ENCODE results near the gene KIAA1671. TPM values are rescaled to one million over a fixed set of nuclear protein-coding genes. Genes with fewer than 3 reads are reported as not detected.

Gene KIAA1671
- total RNA-seq, 8 experiments from 2014 or later: 4.2 to 27.9 (median 10.2) TPM

DNA sequence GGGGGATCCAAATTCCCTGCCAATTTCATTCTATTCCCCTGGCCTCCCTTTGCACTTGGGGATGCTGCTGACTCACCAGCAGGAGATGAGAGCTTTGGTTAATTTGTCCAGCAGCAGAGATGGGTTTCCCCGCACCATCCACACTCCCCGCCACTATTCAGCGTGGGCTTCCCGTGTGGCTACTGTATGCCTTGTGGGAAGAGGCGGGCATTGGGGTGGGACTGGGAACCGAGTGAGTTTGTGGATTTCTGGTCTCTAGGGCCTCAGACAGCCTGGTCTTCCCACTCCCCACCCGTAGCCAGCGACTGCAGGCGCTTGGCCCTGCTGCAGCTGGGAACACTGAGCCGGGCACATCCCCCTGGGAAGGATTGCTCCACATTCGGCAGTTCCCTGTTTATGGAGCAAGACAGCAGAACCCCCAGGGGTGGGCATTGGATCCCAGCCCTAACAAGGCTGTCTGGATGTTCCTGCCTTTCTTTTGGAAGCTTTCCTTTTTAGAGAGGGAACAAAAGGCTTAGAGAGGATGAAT, 23.4 kb downstream of the KIAA1671 start:
- WGBS, 10 experiments: 0% methylated on average over 1 of the region's 11 CpGs; no CpG with 5 or more reads in 9 of the 10 experiments
- ATAC-seq (replicated peaks in 6 of 8): peak; percentile 6 to 54 (median 46)
- in situ Hi-C loops (cut with MboI; ENCODE audit: low pct_unique_long_range_greater_than_20kb in 2 of 9, low sequenced_read_pairs in 9 of 9, unreplicated experiment in 9 of 9): no loop called here
- Histone ChIP-seq H3K27ac (peak overlapping the region in 1 of 2 donors; percentile 66), H3K4me1 (replicated peaks in 1 of 2) (peaks cover 13 to 20% of the 10 kb centered on the region in 2 donors), H3K4me3 (no peak overlapping the region)

DNA sequence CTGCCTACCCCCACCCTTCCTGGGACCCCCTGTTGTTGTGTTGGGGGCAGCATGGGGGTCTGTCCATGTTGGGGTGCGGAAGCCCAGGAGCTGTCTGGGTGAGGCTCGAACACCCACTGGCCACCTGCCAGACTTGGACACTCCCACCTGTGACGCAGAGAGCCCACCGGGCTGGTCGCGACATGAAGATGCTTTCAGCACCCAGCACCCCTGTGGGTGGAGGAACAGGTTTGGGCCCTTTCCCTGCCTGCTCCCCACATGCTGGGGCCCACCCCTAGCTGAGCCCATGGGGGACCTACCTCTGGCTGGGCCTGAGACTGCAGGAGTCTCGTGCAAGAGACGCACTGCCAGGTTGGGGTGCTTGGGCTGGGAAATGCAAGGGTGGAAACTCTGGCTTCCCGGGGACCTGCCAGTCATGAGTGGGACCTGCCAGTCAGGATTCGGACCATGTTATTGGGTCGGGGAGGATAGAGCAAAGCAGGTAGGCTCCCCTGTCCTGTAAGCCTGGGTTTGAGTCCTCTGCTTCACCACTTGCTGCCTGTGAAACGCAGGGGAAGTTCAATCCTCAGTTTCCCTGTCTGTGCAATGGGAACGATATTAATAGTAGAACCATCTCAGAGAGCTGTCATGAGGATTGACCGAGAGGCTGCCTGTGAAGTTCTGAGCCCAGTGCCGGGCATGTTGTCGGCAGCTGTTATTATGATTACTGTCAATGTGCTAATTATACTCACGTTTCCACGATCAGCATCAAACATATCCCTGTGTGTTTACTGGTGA, 24.1 kb downstream of the KIAA1671 start:
- peak in 3 of 8 experiments; percentile 11 to 25 (median 15) for ATAC-seq (replicated peaks in 6 of 8)
- peaks cover 13 to 20% of the 10 kb centered on the region in 2 donors for H3K4me1 ChIP-seq (replicated peaks in 1 of 2)
- 20 to 100% (median 74%) methylated on average over 1 to 5 of the region's 18 CpGs; no CpG with 5 or more reads in 2 of the 10 experiments for WGBS, 10 experiments
- peak overlapping the region in 1 of 2 donors; percentile 66 for H3K27ac ChIP-seq
- in situ Hi-C loops (cut with MboI; ENCODE audit: low pct_unique_long_range_greater_than_20kb in 2 of 9, low sequenced_read_pairs in 9 of 9, unreplicated experiment in 9 of 9): no loop called here
- H3K4me3 ChIP-seq: no peak overlapping the region

DNA sequence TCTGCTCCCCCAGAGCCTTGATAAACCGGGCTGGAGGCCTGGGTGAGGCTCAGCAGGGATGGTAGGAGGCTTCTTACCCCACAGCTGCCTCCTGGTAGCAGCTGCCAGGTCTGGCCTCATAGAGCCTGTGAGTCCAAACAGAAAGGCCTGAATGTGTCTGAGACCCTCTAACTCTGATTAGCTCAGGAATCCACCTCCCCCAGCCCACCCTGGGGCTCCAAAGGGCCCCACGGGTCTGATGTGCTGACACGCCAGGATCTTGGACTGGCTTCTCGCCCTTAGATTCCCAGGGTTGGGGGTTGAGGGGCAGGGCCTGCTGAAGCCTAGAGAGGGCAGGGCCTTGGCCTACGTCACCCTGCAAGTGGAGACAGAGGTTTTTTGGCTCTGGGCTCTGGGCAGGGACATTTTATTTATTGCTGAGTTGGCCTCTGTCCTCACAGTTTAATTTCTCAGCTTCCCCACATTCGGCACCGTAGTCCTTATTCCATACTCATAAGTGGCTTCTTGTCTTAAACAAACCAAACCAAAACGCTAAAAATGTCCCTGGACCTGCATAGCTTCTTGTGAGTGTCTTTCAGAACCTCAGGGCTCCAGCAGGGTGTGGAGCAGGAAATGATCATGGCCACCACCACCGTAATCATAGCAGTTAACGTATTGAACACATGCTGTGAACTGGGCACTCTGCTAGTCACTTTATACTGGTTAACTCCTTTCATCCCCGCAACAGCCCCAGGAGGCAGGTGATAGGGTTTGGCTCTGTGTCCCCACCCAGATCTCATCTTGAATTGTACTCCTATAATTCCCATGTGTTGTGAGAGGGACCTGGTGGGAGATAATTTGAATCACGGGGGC, 25.1 kb downstream of the KIAA1671 start:
- H3K4me3 ChIP-seq: no peak overlapping the region
- H3K27ac ChIP-seq: peak overlapping the region in 1 of 2 donors; percentile 22
- in situ Hi-C loops (cut with MboI; ENCODE audit: low pct_unique_long_range_greater_than_20kb in 2 of 9, low sequenced_read_pairs in 9 of 9, unreplicated experiment in 9 of 9): no loop called here
- 50 to 82% (median 71%) methylated on average over 1 to 10 of the region's 12 CpGs; no CpG with 5 or more reads in 2 of the 10 experiments for WGBS, 10 experiments
- peaks cover 13 to 20% of the 10 kb centered on the region in 2 donors for H3K4me1 ChIP-seq (replicated peaks in 1 of 2)
- ATAC-seq (replicated peaks in 6 of 8): peak in 4 of 8 experiments; percentile 45 to 77 (median 60)

DNA sequence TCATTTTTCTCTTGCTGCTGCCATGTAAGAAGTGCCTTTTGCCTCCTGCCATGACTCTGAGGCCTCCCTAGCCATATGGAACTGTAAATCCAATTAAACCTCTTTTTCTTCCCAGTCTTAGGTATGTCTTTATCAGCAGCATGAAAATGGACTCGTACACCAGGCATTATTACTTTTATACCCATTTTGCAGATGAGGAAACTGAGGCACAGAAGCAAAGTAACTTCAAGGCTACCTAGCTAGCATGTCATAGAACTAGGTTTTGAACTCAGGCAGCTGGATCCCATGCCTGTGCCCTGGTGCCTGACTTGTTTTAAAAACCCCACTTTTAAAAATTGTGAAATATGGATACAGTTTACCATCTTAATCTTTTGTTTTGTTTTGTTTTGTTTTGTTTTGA, 25.8 kb downstream of the KIAA1671 start:
- Histone ChIP-seq H3K4me3 (no peak overlapping the region), H3K27ac (no peak overlapping the region), H3K4me1 (replicated peaks in 1 of 2) (peaks cover 13 to 20% of the 10 kb centered on the region in 2 donors)
- in situ Hi-C loops (cut with MboI; ENCODE audit: low pct_unique_long_range_greater_than_20kb in 2 of 9, low sequenced_read_pairs in 9 of 9, unreplicated experiment in 9 of 9): no loop called here
- ATAC-seq (replicated peaks in 6 of 8): no peak
- 0 to 100% (median 83%) methylated on average over 1 of the region's 1 CpG; no CpG with 5 or more reads in 4 of the 10 experiments for WGBS, 10 experiments

DNA sequence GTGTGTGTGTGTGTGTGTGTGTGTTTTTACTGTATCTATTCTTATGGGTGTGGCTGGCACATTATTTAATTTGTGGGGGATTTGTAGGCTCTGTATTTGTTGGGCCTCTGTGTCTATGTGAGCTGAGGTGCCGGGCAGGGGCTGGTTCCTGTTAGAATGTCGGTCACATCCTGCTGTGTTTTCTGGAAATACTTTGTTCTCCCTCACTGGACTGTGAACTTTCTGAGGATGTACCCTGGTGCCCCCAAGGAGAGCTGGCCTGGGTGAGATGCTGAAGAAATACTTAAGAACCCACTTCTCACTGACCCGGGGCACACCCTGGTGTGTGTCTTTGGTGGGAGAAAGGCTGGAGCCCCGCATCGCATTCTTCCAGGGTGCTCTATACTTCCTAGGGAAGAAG, 28.6 kb downstream of the KIAA1671 start:
- H3K4me3 ChIP-seq: no peak overlapping the region
- peak in 3 of 8 experiments; percentile 5 to 50 (median 9) for ATAC-seq (replicated peaks in 6 of 8)
- in situ Hi-C loops (cut with MboI; ENCODE audit: low pct_unique_long_range_greater_than_20kb in 2 of 9, low sequenced_read_pairs in 9 of 9, unreplicated experiment in 9 of 9): no loop called here
- peaks cover 9 to 20% of the 10 kb centered on the region in 2 donors for H3K4me1 ChIP-seq (replicated peaks in 1 of 2)
- no peak overlapping the region for H3K27ac ChIP-seq
- 100% methylated on average over 1 to 2 of the region's 5 CpGs; no CpG with 5 or more reads in 8 of the 10 experiments for WGBS, 10 experiments

DNA sequence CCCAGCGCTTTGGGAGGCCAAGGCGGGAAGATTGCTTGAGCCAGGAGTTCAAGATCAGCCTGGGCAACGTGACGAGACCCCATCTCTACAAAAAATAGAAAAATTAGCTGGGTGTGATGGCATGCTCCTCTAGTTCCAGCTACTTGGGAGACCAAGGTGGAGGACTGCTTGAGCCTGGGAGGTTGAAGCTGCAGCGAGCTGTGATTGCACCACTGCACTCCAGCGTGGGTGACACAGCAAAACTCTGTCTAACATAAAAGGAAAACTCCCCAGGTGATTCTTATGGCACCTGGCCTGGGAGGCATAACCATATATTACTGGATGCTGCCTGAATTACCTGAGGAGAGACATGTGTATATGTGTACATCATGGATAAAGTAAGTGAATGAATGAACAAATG, 29.1 kb downstream of the KIAA1671 start:
- ATAC-seq (replicated peaks in 6 of 8): no peak
- 83 to 100% (median 92%) methylated on average over 1 to 4 of the region's 6 CpGs; no CpG with 5 or more reads in 4 of the 10 experiments for WGBS, 10 experiments
- Histone ChIP-seq H3K27ac (no peak overlapping the region), H3K4me3 (no peak overlapping the region), H3K4me1 (replicated peaks in 1 of 2) (peaks cover 6 to 15% of the 10 kb centered on the region in 2 donors)
- in situ Hi-C loops (cut with MboI; ENCODE audit: low pct_unique_long_range_greater_than_20kb in 2 of 9, low sequenced_read_pairs in 9 of 9, unreplicated experiment in 9 of 9): no loop called here

DNA sequence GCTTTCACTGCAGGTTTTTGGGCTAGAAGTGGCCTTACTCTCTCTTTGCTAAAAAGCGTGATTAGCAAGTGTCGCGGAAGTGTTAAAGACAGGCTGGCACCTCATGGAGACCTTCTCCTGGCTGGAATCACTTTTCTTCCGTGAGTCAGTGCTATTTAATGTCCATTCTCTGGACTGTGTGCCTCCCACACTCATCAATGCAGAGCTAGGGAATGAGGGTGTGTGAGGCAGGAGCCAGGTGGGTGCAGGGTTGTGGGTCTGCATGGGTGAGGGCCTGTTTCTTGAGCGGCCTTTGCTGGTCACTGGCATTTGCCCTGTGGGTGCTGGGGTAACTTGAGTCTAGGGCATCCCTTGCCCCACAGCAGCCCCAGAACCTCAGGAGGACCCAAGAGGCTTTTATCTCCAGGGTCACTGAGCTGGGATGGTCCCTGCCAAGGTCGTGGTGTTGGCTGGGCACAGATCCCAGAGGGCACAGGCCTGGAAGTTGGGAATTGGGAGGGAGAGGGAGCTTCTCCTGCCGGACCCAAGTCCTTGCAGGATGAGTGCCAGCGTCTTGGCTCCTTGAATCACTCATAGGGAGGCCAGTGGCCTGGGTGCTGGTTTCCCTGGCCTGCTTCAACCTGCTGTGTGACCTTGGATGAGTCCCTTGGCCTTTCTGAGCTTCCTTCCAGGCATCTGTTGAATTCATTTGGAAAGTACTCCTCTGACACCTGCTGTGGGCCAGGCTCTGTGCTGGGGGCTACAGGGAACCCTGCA, 30.0 kb downstream of the KIAA1671 start:
- in situ Hi-C loops (cut with MboI; ENCODE audit: low pct_unique_long_range_greater_than_20kb in 2 of 9, low sequenced_read_pairs in 9 of 9, unreplicated experiment in 9 of 9): no loop called here
- no peak overlapping the region for H3K27ac ChIP-seq
- H3K4me1 ChIP-seq (replicated peaks in 1 of 2): peaks cover 4 to 8% of the 10 kb centered on the region in 2 donors
- peak in 2 of 8 experiments; percentile 25 to 46 for ATAC-seq (replicated peaks in 6 of 8)
- H3K4me3 ChIP-seq: no peak overlapping the region
- 95 to 100% (median 100%) methylated on average over 1 to 5 of the region's 8 CpGs; no CpG with 5 or more reads in 5 of the 10 experiments for WGBS, 10 experiments

DNA sequence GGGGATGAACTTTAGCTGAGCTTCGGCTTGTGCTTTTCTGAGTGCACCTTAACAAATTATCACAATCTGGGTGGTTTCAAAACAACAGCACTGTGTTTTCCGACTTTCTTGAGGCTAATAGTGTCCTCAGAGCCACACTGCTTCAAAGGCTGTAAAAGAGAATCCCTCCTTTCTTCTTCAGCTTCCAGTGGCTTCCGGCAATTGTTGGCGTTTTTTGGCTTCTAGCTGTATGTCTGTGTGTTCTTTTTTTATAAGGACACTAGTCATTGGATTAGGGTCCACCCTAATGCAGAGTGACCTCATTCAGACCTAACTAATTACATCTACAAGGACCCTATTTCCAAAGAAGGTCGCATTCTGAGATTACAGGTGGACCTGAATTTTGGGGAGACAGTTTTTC, 30.6 kb downstream of the KIAA1671 start:
- Histone ChIP-seq H3K4me1 (replicated peaks in 1 of 2) (peaks cover 0 to 4% of the 10 kb centered on the region in 2 donors), H3K27ac (no peak overlapping the region), H3K4me3 (no peak overlapping the region)
- in situ Hi-C loops (cut with MboI; ENCODE audit: low pct_unique_long_range_greater_than_20kb in 2 of 9, low sequenced_read_pairs in 9 of 9, unreplicated experiment in 9 of 9): no loop called here
- no peak for ATAC-seq (replicated peaks in 6 of 8)
- 20 to 71% (median 66%) methylated on average over 1 to 5 of the region's 5 CpGs; no CpG with 5 or more reads in 4 of the 10 experiments for WGBS, 10 experiments

DNA sequence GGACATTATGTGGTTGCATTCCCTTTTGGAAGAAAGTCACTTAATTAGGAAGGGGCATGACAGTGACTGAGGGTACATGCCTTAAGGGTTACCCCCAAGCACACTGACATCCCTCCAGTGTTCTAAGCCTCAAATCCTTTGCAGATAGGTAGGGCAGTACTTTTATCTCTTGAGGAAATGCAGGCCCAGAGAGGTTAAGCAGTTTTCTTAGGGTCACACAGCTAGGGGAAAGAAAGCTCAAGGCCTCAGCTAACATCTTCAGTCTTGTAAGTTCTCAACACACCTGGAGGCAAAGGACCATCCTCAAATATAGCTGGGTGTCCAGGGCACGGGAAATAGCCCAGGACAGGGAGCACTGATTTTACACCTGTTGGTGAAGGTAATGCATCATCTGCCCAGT, 31.6 kb downstream of the KIAA1671 start:
- no peak for ATAC-seq (replicated peaks in 6 of 8)
- H3K4me3 ChIP-seq: no peak overlapping the region
- WGBS, 10 experiments: 43 to 83% methylated on average over 1 of the region's 1 CpG; no CpG with 5 or more reads in 8 of the 10 experiments
- peaks cover 0 to 4% of the 10 kb centered on the region in 2 donors for H3K4me1 ChIP-seq (replicated peaks in 1 of 2)
- H3K27ac ChIP-seq: no peak overlapping the region
- in situ Hi-C loops (cut with MboI; ENCODE audit: low pct_unique_long_range_greater_than_20kb in 2 of 9, low sequenced_read_pairs in 9 of 9, unreplicated experiment in 9 of 9): no loop called here

DNA sequence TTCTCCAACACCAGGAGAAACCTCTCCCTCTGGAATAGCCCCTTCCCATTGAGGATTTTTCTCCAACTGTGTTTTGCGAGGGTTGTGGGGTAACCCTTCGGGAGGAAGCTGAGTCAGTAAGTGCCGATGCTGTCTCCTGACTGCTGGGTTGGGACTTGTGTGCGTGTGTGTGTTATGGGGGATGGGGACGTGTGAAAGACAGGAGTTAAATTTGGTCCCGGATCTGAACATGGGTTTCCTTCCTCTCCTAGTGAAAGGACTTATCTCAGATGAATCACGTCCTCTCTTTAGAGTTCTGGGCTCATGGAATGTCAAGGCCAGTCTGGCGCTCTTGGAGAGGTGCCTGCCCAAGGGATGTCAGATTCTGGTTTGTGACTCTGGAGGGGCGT, 33.3 kb downstream of the KIAA1671 start:
- WGBS, 10 experiments: 40 to 100% (median 80%) methylated on average over 1 to 6 of the region's 9 CpGs; no CpG with 5 or more reads in 3 of the 10 experiments
- H3K4me3 ChIP-seq: no peak overlapping the region
- peaks cover 0 to 4% of the 10 kb centered on the region in 2 donors for H3K4me1 ChIP-seq (replicated peaks in 1 of 2)
- ATAC-seq (replicated peaks in 6 of 8): no peak
- in situ Hi-C loops (cut with MboI; ENCODE audit: low pct_unique_long_range_greater_than_20kb in 2 of 9, low sequenced_read_pairs in 9 of 9, unreplicated experiment in 9 of 9): no loop called here
- H3K27ac ChIP-seq: no peak overlapping the region

DNA sequence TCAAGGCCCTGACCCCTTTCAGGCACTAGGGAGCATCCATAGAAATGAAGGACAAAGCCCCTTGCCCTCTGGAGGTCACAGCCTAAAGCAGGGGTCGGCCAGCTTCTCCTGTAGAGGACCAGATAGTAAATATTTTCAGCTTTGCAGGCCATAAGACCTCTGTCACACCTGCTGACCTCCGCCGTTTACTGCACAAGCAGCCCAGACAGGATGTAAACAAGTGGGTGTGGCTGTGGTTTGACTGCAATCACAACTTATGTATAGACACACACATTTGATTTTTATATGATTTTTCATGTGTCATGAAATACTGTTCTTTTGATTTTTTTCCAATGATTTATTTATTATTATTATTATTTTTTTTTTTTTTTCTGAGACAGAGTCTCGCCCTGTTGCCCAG, 34.3 kb downstream of the KIAA1671 start:
- WGBS, 10 experiments: 0 to 87% (median 73%) methylated on average over 1 to 3 of the region's 4 CpGs
- H3K4me3 ChIP-seq: no peak overlapping the region
- ATAC-seq (replicated peaks in 6 of 8): no peak
- in situ Hi-C loops (cut with MboI; ENCODE audit: low pct_unique_long_range_greater_than_20kb in 2 of 9, low sequenced_read_pairs in 9 of 9, unreplicated experiment in 9 of 9): no loop called here
- no peak overlapping the region for H3K27ac ChIP-seq
- peaks cover 0 to 4% of the 10 kb centered on the region in 2 donors for H3K4me1 ChIP-seq (replicated peaks in 1 of 2)

DNA sequence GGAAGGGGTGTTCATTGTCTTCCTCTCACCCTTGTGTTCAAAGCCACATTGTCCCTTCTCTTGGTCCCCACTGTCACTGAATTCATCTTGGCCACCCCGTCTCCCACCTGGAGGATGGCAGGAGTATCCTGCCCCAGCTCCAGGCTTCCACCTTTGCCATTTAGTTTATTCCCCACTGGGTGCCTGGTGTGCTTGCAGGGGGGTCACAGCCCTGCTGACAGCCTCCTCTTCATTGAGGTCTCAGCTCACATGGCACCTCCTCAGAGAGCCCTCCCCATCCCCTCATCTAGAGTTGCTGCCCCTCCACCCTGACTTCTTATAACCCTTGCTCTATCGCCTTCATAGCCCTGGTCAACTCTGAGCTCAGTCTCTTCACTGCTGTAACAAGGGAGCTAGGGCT, 36.6 kb downstream of the KIAA1671 start:
- in situ Hi-C loops (cut with MboI; ENCODE audit: low pct_unique_long_range_greater_than_20kb in 2 of 9, low sequenced_read_pairs in 9 of 9, unreplicated experiment in 9 of 9): no loop called here
- Histone ChIP-seq H3K4me3 (no peak overlapping the region), H3K4me1 (replicated peaks in 1 of 2) (peaks cover 0 to 4% of the 10 kb centered on the region in 2 donors), H3K27ac (no peak overlapping the region)
- ATAC-seq (replicated peaks in 6 of 8): no peak
- 20 to 100% (median 85%) methylated on average over 1 of the region's 2 CpGs; no CpG with 5 or more reads in 4 of the 10 experiments for WGBS, 10 experiments
